Right ventricle myocardium superior (tissue), 1 donor: Measurements from ENCODE around the gene LTBP1. TPM values are rescaled to one million over a fixed set of nuclear protein-coding genes. Genes with fewer than 3 reads are reported as not detected.
A peak's percentile ranks its signal among the peaks of the same experiment; 100 is the strongest.

ENCODE experiments used
- ATAC-seq: fragments of 200-7000 bp; cut with Tn5 transposase; one replicate; pipeline ENCODE4 v1.9.1; 2020; ENCODE audit warnings: mild to moderate bottlenecking; ENCODE audit not compliant: poor library complexity
- DNase-seq: peaks from one replicate; pipeline ENCODE4 v3.0.0-alpha.2; 2020
- intact Hi-C: fragments of 100-400 bp; cut with DNase I; formaldehyde crosslinking; loops from one replicate; pipeline ENCODE4 v1.11.2; 2022
- total RNA-seq: library from RNA; stranded (reverse); fragmentation: NEBNext Ultra II Directional; extraction: Animal tissue kit (Norgen Biotek cat#: 25700); gene quantifications from one replicate; pipeline ENCODE4 v1.2.1, GENCODE V29; 2021
- donor health status: DM: no; HTN: yes; CAD: no; lungs with severe emphysema.

LTBP1 gene
- total RNA-seq, 1 donor from 2014 or later, result 79.9 TPM

DNA sequence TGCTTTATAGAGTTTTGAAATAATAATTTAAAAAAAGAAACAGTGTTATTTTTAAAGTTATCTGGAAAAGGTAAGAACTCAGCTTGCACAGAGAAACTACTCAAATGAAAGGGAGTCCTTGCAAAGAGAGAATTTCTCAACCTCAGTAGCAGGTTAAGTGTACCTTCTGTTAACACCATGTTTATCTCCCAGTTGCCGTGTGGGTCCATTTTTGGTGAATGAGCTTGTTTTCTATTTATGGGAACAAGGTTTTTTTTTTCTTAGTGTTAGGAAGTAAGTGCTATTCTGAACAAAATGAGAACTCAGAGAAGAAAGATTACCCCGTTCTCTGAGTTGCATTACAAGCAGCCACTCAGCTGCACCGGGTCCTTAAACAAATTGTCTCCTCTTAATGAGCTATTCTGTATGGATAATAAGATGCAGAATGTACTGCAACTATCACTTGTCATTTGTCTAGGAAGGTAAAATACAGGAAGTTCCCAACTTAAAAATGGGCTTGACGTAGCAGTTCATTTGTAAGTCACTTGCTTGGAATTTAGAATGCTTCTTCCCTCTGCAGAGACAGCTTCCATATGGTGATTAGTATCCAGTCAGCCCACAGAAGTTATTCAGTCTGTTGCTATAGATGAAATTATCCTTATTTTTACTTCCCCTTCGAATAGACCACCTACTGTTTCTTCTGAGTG, 74.9 kb downstream of the LTBP1 start:
- DNase-seq (no peak), ATAC-seq (peak; percentile 67)
- intact Hi-C loops, result no loop called here

GRCh38 chr2:33022395-33022985, 75.7 kb downstream of the LTBP1 start:
- no peak for DNase-seq
- ATAC-seq, result no peak
- intact Hi-C loops, result no loop called here

DNA sequence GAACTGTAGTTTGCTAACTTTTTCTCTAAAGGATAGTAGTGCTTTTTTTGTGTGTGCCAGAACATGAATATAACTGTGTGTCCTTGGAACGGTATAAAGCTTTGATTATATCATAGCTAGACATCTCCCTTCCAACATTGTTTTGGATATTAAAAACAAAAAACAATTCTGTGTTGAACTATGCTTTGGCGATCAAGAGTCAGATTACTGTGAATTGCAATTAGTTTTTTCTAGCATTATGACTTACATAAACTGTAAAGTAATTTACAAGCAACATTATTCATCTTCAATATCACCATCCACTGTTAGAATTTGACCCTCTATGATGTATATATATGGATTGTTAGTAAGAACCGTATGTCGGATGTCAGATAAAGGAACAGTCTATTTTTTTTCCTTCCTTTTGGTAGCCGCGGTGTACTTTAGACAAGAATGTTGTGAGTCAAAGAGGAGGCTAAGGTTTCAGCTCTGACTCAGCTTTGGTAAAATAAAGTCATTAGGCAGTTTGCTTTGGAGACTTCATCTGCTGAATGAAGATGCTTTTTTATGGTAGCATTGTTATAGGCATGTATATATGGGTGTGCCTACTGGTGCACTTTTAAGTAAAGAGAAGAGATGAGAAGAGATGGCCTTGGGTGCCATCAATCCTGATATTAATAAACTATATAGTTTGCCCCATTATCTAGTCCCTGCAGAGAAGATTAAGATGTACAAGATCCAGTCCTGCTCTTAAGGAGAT, 76.4 kb downstream of the LTBP1 start:
- DNase-seq (no peak), ATAC-seq (peak; percentile 4)
- intact Hi-C loops, result no loop called here

DNA sequence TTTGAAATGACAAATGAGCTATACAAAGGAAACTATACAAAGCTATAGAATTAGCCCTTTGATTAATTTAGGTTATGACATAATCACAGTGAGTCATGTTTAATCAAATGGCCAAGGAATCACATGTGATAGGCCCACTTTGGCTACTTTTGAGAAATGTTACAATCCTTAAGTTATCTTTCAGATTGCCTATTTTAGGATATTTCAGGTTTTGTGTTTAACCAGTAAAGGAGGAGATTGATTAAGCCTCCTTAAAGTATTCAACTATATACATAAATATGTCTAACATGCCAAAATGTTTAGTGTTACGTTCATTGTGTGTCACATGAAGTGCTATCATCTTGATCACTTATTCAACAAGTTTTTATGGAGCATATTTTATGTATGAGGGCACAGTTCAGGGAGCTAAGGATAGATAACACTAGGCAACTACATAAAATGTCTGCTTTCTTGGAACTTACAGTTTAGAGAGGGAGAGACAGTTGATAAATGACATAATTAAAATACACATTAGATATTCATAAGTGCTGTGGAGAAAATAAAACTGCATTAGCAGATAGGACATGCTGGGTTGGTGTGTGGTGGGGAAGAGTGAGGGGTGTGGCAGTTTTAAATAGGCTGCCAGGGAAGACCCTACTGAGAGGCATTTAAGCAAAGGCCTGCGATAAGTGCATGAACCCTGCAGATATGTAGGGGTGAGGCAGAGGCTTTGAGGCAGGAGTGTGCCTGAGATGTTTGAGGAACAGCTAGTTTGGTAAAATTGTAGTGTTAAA, 77.2 kb downstream of the LTBP1 start:
- intact Hi-C loops, result no loop called here
- DNase-seq (no peak), ATAC-seq (no peak)

DNA sequence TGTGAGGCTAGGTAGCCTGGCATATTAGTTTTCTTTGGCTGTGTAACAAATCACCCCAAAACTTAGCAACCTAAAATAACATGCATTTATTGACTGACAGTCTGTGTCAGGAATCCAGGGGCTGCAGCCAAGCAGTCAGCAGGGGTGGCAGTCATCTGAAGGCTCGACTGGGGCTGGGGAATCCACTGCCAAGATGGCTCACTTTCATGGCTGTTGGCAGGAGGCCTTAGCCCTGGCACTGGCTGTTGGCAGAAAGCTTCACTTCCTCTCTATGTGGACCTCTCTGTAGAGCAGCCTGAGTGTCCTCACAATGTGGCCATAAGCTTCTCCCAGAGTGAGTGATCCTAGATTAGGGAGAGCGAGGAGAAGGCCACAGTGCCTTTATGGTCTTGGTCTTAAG, 78.0 kb downstream of the LTBP1 start:
- intact Hi-C loops, result no loop called here
- DNase-seq (no peak), ATAC-seq (no peak)

GRCh38 chr2:33029459-33029858, 82.7 kb downstream of the LTBP1 start:
- no peak for DNase-seq
- intact Hi-C loops, result no loop called here
- no peak for ATAC-seq

DNA sequence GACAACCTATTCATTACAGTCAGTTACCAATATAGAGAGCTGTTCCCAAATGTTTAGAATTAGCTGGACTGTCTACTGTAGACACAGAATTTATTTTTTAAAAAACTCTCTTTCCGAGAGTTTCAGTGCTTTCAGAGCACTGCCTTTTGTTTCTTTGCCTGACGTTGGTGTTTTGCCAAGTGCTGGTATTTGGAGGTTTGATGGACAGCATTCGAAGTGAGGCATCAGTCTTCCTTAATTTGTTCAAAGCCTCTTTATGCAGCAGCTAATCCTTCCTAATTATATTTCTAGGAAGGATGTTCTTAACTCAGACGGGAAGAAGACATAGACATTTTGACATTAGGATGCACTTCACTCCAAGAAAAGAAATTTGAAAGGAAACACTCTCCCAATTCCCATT, 83.2 kb downstream of the LTBP1 start:
- DNase-seq (no peak), ATAC-seq (no peak)
- intact Hi-C loops, result loop anchor here (5.0 to 10.0 kb wide), 2 partner anchors 83 to 345 kb away; partner anchors contain the start of gene LTBP1

DNA sequence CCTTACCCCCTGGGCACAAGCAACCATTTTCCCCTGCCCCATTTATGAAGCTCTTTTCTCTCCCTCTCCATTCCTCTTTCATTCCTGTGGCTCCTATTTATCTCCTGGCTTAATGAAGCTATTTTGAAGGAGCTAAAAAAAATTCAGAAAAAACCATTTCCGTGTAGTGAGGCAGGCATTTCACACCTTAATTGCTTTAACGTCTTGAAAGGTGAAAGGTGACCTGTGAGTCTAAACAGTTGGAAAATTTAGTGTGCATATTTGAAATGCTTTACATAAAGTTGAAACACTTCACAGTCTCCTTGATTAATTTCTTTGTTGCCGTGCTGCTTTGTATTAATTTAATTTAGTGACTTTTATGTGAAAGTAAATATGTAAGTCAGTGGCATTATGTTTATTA, 83.6 kb downstream of the LTBP1 start:
- no peak for ATAC-seq
- intact Hi-C loops, result loop anchor here (5.0 to 10.0 kb wide), 2 partner anchors 83 to 344 kb away; partner anchors contain the start of gene LTBP1
- no peak for DNase-seq

GRCh38 chr2:33032245-33032644, 85.5 kb downstream of the LTBP1 start:
- DNase-seq (no peak), ATAC-seq (no peak)
- intact Hi-C loops, result loop anchor here (2.0 to 10.0 kb wide), 3 partner anchors 85 to 343 kb away; partner anchors contain the start of gene LTBP1

DNA sequence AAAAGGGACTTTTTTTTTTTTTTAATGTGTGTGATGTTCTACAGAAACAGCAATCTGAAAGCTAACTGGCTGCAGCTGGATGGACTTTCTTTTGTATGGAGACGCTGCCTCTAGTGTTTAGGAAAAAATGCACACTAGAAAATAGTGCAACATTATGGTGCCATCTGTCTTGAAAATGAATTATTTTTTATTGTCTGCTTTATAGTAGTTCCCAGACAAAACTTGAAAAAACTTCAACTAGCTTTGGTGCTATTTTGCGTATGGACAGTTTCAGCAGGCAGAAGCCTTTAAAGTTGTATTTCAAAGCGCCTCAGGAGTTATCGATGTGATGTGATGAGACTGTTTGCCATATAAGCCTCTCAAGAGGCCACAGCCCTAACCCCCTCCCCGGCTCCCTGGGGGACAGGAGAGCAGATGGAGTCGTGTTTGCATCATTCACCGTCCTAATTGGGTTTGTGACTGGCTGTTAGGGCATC, 86.9 kb downstream of the LTBP1 start:
- no peak for DNase-seq
- ATAC-seq, result peak; percentile 81
- intact Hi-C loops, result loop anchor here (2.0 to 10.0 kb wide), 3 partner anchors 86 to 341 kb away; partner anchors contain the start of gene LTBP1

DNA sequence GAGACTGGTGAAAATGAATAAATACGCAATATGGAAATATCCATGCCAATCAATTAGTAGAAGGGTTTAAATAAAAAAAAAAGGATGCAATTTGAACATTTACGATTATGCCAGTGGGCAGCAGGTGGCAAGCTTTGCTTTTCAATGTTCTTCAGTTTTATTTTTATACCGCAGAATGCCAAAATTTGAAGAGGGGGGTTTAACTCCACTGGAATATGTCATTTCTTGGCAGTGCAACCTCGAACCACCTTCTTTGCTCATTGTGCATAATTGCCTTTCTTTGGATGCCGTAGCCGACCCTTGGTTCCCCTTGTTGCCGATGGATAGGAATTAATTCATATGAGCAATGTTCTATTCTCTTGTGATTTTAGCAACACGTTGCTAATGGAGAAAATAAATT, 88.0 kb downstream of the LTBP1 start:
- intact Hi-C loops, result loop anchor here (5.0 to 10.0 kb wide), 2 partner anchors 87 to 340 kb away; partner anchors contain the start of gene LTBP1
- ATAC-seq (peak; percentile 74), DNase-seq (no peak)

DNA sequence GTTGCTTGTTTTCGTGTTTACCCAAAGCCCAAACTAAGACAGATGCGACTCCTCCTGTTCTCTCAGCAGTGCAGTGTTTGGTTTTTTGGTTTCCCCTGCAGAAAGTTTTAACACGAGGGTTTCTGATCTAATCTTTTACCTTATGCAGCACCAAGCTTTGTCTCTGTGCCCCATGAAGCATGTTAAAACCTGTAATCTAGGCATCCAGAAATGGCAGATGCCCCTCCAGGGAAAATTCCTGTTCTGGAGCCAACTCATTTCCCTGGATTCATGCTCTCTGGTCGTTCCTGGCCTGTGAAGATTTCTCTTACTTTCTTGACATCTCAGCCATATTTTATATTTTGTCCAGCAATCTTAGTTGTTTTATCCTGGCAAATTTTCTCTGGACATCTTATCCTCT, 91.5 kb downstream of the LTBP1 start:
- intact Hi-C loops, result loop anchor here (10.0 kb wide), 1 partner anchor 337 kb away; no protein-coding TSS in a partner anchor
- DNase-seq (no peak), ATAC-seq (no peak)

DNA sequence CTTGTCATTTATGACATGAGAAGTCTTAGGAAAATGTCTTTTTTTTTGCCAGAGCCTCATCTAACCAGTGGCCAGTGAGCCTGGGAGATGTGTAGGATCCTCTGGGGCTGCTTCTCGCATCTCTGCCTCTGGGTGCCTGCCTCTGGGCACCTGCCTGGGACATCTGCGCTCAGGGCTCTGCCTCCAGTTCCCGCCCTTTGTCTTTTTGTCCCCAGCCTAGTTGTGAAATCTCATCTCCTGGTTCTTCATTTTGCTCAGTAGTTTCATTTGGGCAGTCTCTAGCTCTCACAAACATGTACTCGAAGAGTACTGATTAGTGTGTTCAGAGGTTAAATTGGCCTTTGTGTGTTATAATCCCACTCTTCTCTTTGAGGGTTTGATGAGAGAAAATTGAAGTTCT, 92.0 kb downstream of the LTBP1 start:
- DNase-seq (no peak), ATAC-seq (no peak)
- intact Hi-C loops, result loop anchor here (10.0 kb wide), 1 partner anchor 336 kb away; no protein-coding TSS in a partner anchor

DNA sequence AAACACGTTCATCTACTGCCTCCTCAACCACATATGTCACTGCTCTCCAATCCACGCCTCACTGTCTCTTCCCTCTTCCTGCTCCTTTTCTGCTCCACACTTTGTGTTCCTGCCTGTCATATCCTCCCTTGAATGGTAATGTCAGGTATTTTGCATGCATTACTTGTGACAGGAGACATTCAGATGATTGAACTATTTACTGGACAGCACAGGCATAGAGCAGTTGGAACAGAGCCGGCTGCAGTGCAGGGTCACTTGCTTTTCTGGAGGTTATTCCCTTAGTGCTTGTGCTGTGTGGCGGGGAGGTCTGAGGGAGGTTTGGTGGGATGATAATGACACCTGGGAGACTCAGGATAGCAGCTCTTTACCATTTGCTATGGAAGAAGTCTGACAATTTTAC, 93.8 kb downstream of the LTBP1 start:
- intact Hi-C loops, result no loop called here
- no peak for ATAC-seq

DNA sequence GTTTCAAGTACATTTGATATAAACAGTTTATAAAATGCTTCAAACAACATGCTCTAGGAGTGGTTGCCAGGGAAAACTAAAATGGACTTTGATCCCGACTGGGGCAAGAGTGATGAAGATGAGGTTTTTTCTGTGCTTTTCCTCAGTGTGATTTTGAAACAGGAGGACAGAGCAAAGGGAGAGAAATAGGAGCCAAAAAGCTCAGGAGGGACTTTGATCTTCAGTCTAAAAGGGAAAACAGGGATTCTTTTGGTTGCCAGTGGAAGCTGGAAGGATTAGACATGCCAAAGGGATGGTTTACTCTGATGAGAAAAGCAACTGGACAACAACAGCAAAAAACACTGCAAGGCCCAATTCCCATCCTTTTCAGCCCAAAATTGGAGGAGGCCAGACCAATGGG, 95.5 kb downstream of the LTBP1 start:
- ATAC-seq (no peak), DNase-seq (no peak)
- intact Hi-C loops, result no loop called here

More for the DNA sequence above, 93.8 kb downstream of the LTBP1 start:
- DNase-seq, result no peak

- intact Hi-C loops, result no loop called here
- DNase-seq (no peak), ATAC-seq (no peak)
These were observed 96.1 kb downstream of the LTBP1 start for GRCh38 chr2:33042819-33043218.

DNA sequence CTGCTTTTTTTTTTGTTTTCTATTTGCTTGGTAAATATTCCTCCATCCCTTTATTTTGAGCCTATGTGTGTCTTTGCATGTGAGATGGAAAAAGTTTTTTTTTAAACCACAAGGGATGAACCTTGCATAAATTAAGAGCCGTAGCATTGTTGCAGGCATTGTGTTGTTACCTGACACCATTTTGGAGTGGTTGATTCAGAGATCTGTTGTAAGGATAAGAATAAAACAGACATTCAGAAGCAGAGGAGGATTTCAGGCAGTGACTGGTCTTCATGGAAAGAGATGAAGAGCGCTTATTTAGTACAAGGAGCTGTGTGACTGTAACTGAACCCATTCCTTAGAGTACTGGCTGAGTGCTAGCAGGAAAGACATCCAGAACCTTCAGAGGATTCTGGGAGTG, 101.2 kb downstream of the LTBP1 start:
- ATAC-seq (no peak), DNase-seq (no peak)
- intact Hi-C loops, result no loop called here

- DNase-seq (no peak), ATAC-seq (peak; percentile 41)
- intact Hi-C loops, result no loop called here
These were observed 105.0 kb downstream of the LTBP1 start for GRCh38 chr2:33051586-33052360.
